HL-60/S4 treated with phorbol 12-myristate 13-acetate at 8.2 ng/mL for 4 days and 3 days (cell line): Measurements from ENCODE around the gene UTS2R.

Experiments
- in situ Hi-C: fragments of 300-500 bp; cut with MboI; formaldehyde crosslinking; loops from 2 replicates; pipeline ENCODE4 v1.15.0; 2022; ENCODE audit warnings: low sequenced_read_pairs

The UTS2R gene

GRCh38 chr17:82424001-82424862, 52.7 kb downstream of the UTS2R start:
- in situ Hi-C loops = loop anchor here (25.0 kb wide), 1 partner anchor 162 kb away; the partner anchor contains the start of gene CSNK1D

GRCh38 chr17:82424863-82425159, 53.2 kb downstream of the UTS2R start:
- in situ Hi-C loops = loop anchor here (25.0 kb wide), 1 partner anchor 163 kb away; the partner anchor contains the start of gene CSNK1D
